ENCODE measurements around the gene RSPO1. TPM values are rescaled to one million over a fixed set of nuclear protein-coding genes. Genes with fewer than 3 reads are reported as not detected.

RSPO1 gene
- polyA plus RNA-seq, 1 experiment = not detected

GRCh38 chr1:37656881-37657280 lies 22.2 kb upstream of the RSPO1 start:
- H3K9me3 ChIP-seq (ENCODE audit: control insufficient read depth, insufficient read depth, low read length) = no peaks in the 10 kb centered on the region
- ChIA-PET CTCF (no interaction called here), POLR2A (no interaction called here)
- H3K27me3 ChIP-seq (ENCODE audit: control insufficient read depth, insufficient read depth, low read length) = peaks cover 17% of the 10 kb centered on the region
- DNase-seq (ENCODE audit: low read depth, low spot score) = no peak
- no peak for TF ChIP-seq CTCF (IDR thresholded peaks at IDR 0.05; ENCODE audit: low read depth, low read length)
- H3K27ac ChIP-seq (ENCODE audit: low read depth, low read length) = no peak overlapping the region
- H3K4me3 ChIP-seq (ENCODE audit: low read depth, low read length) = no peak overlapping the region

GRCh38 chr1:37656026-37656425 lies 21.3 kb upstream of the RSPO1 start:
- Histone ChIP-seq H3K27ac (ENCODE audit: low read depth, low read length) (no peak overlapping the region), H3K4me3 (ENCODE audit: low read depth, low read length) (no peak overlapping the region), H3K27me3 (ENCODE audit: control insufficient read depth, insufficient read depth, low read length) (peaks cover 15% of the 10 kb centered on the region), H3K9me3 (ENCODE audit: control insufficient read depth, insufficient read depth, low read length) (no peaks in the 10 kb centered on the region)
- no peak for DNase-seq (ENCODE audit: low read depth, low spot score)
- CTCF ChIA-PET = no interaction called here
- TF ChIP-seq CTCF (IDR thresholded peaks at IDR 0.05; ENCODE audit: low read depth, low read length) = no peak
- POLR2A ChIA-PET = no interaction called here

GRCh38 chr1:37655274-37655673 lies 20.6 kb upstream of the RSPO1 start:
- H3K27ac ChIP-seq (ENCODE audit: low read depth, low read length) = no peak overlapping the region
- H3K9me3 ChIP-seq (ENCODE audit: control insufficient read depth, insufficient read depth, low read length) = no peaks in the 10 kb centered on the region
- POLR2A ChIA-PET = no interaction called here
- no peak overlapping the region for H3K4me3 ChIP-seq (ENCODE audit: low read depth, low read length)
- DNase-seq (ENCODE audit: low read depth, low spot score) = no peak
- H3K27me3 ChIP-seq (ENCODE audit: control insufficient read depth, insufficient read depth, low read length) = peaks cover 12% of the 10 kb centered on the region
- CTCF ChIA-PET = interaction anchor here (0.6 to 1.4 kb wide), 2 partner anchors 52 to 1712 kb away, joined by 4 to 10 read pairs; no protein-coding TSS in a partner anchor
- TF ChIP-seq CTCF (IDR thresholded peaks at IDR 0.05; ENCODE audit: low read depth, low read length) = no peak

GRCh38 chr1:37653906-37654305 lies 19.2 kb upstream of the RSPO1 start:
- Histone ChIP-seq H3K27me3 (ENCODE audit: control insufficient read depth, insufficient read depth, low read length) (peaks cover 10% of the 10 kb centered on the region), H3K27ac (ENCODE audit: low read depth, low read length) (no peak overlapping the region), H3K4me3 (ENCODE audit: low read depth, low read length) (no peak overlapping the region), H3K9me3 (ENCODE audit: control insufficient read depth, insufficient read depth, low read length) (no peaks in the 10 kb centered on the region)
- DNase-seq (ENCODE audit: low read depth, low spot score) = no peak
- no peak for TF ChIP-seq CTCF (IDR thresholded peaks at IDR 0.05; ENCODE audit: low read depth, low read length)
- CTCF ChIA-PET = no interaction called here
- POLR2A ChIA-PET = interaction anchor here (0.7 kb wide), 1 partner anchor 24 kb away, joined by 3 read pairs; no protein-coding TSS in a partner anchor

- H3K4me3 ChIP-seq (ENCODE audit: low read depth, low read length) = no peak overlapping the region
- ChIA-PET POLR2A (interaction anchor here (0.6 kb wide), 1 partner anchor 751 kb away, joined by 3 read pairs; no protein-coding TSS in a partner anchor), CTCF (interaction anchor here (1.0 kb wide), 1 partner anchor 30 kb away, joined by 3 read pairs; no protein-coding TSS in a partner anchor)
- no peak for DNase-seq (ENCODE audit: low read depth, low spot score)
- no peak for TF ChIP-seq CTCF (IDR thresholded peaks at IDR 0.05; ENCODE audit: low read depth, low read length)
- no peaks in the 10 kb centered on the region for H3K9me3 ChIP-seq (ENCODE audit: control insufficient read depth, insufficient read depth, low read length)
- H3K27ac ChIP-seq (ENCODE audit: low read depth, low read length) = no peak overlapping the region
- H3K27me3 ChIP-seq (ENCODE audit: control insufficient read depth, insufficient read depth, low read length) = peaks cover 10% of the 10 kb centered on the region
Observed at GRCh38 chr1:37652976-37653375, 18.3 kb upstream of the RSPO1 start.

All from AG04450 (cell line).